ENCODE measurements around the gene OR51B6. TPM values are rescaled to one million over a fixed set of nuclear protein-coding genes. Genes with fewer than 3 reads are reported as not detected.

OR51B6 gene, protein sequence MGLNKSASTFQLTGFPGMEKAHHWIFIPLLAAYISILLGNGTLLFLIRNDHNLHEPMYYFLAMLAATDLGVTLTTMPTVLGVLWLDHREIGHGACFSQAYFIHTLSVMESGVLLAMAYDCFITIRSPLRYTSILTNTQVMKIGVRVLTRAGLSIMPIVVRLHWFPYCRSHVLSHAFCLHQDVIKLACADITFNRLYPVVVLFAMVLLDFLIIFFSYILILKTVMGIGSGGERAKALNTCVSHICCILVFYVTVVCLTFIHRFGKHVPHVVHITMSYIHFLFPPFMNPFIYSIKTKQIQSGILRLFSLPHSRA
- not detected in 2 replicates for total RNA-seq

GRCh38 chr11:5351208-5351607, at the start of gene OR51B6:
Gene OR51B6 (plus strand): TSS chr11:5351508. CDS start chr11:5351508, 0 bp downstream.

DNA sequence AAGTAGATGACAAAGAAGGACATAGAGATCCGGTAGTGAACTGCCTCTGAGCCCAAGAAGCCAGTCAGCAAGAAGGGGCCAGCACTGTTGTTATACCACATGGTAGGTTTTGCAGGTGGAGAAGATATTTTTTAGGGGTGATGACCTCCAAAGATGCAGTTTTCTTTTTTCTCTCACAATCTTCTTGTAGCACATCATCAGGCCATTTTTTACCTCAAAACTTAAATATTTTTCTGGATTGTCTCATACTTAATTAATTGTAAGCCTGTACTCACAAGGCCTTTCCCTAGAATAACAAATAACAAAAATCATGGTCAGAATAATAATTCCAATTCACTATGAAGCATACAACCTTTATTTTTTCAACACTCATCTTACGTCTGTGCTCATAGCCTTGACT, 49.5 kb upstream of the OR51B6 start, which contains the start of gene OR51B4:
Gene OR51B4 (minus strand): TSS at position 101 of the 400 bp plus-strand sequence. CDS start 0 bp downstream, at position 101.

GRCh38 chr11:5324197-5324596, 27.1 kb upstream of the OR51B6 start, which contains the start of gene OR51B2:
Gene OR51B2 (minus strand): TSS chr11:5324297. CDS start chr11:5324297, 0 bp downstream.

GRCh38 chr11:5343474-5344335, 7.6 kb upstream of the OR51B6 start, which contains the start of gene OR51B5:
Gene OR51B5 (minus strand): TSS chr11:5343524. CDS start chr11:5343524, 0 bp downstream.

DNA sequence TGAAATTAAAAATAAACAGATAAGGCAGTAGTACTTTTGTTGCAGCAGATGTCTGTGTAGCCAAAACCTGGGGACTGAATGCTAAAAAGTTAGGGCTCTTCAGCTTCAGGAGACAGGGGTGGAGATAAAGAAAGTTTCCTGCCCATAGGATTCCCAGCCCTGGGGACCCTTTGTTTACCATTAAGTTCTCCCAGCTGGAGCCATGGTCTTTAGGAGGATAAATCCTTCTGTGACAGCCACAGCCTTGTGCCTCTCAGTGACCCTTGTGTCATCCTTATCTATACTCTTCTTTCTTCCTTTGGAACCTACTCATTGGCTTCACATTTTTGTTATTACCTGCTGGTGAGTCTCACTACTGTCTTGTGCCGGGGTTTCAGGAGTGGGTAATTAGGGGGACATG, 32.3 kb downstream of the OR51B6 start, which contains the start of gene OR51M1:
Gene OR51M1 (plus strand): TSS at position 237 of the 400 bp plus-strand sequence. CDS start 5,587 bp downstream, outside the sequence.

Other genes with a start within 250 kb of the OR51B6 start
- not detected in 2 replicates for gene OR52A5, start 213.2 kb upstream of the OR51B6 start, total RNA-seq
- gene OR52A1, start 196.8 kb upstream of the OR51B6 start, total RNA-seq: not detected in 2 replicates
- gene OR51V1, start 150.8 kb upstream of the OR51B6 start, total RNA-seq: not detected in 2 replicates
- gene HBB, start 124.4 kb upstream of the OR51B6 start, total RNA-seq: not detected in 2 replicates
- not detected in 2 replicates for gene HBD, start 117.0 kb upstream of the OR51B6 start, total RNA-seq
- not detected in 2 replicates for gene HBG1, start 101.7 kb upstream of the OR51B6 start, total RNA-seq
- not detected in 2 replicates for gene HBG2, start 96.7 kb upstream of the OR51B6 start, total RNA-seq
- not detected in 2 replicates for gene HBE1, start 81.6 kb upstream of the OR51B6 start, total RNA-seq
- not detected in 2 replicates for gene OR51B4, start 49.6 kb upstream of the OR51B6 start, total RNA-seq
- not detected in 2 replicates for gene OR51B2, start 27.2 kb upstream of the OR51B6 start, total RNA-seq
- not detected in 2 replicates for gene OR51B5, start 8.0 kb upstream of the OR51B6 start, total RNA-seq
- not detected in 2 replicates for gene OR51M1, start 32.3 kb downstream of the OR51B6 start, total RNA-seq
- gene OR51Q1, start 70.6 kb downstream of the OR51B6 start, total RNA-seq: not detected in 2 replicates
- not detected in 2 replicates for gene OR51I1, start 90.0 kb downstream of the OR51B6 start, total RNA-seq
- not detected in 2 replicates for gene OR51I2, start 97.8 kb downstream of the OR51B6 start, total RNA-seq
- gene OR52D1, start 137.2 kb downstream of the OR51B6 start, total RNA-seq: not detected in 2 replicates
- not detected in 2 replicates for gene UBQLN3, start 158.4 kb downstream of the OR51B6 start, total RNA-seq
- not detected in 2 replicates for gene UBQLNL, start 165.2 kb downstream of the OR51B6 start, total RNA-seq
- not detected in 2 replicates for gene OR52H1, start 197.0 kb downstream of the OR51B6 start, total RNA-seq
- gene OR52B6, start 229.4 kb downstream of the OR51B6 start, total RNA-seq: not detected in 2 replicates
- gene TRIM6, start 245.1 kb downstream of the OR51B6 start, total RNA-seq: 4.0 and 9.2 TPM in 2 replicates

Measured in pericardium fibroblast (primary cell).